ENCODE measurements around the gene ZDHHC17. TPM values are rescaled to one million over a fixed set of nuclear protein-coding genes. Genes with fewer than 3 reads are reported as not detected.

Gene ZDHHC17
- total and polyA plus RNA-seq, 2 of the 13 experiments (the other 11 are each of a cell fraction or from before 2014, with no cell fraction given), result 36.7 to 38.5 TPM

DNA sequence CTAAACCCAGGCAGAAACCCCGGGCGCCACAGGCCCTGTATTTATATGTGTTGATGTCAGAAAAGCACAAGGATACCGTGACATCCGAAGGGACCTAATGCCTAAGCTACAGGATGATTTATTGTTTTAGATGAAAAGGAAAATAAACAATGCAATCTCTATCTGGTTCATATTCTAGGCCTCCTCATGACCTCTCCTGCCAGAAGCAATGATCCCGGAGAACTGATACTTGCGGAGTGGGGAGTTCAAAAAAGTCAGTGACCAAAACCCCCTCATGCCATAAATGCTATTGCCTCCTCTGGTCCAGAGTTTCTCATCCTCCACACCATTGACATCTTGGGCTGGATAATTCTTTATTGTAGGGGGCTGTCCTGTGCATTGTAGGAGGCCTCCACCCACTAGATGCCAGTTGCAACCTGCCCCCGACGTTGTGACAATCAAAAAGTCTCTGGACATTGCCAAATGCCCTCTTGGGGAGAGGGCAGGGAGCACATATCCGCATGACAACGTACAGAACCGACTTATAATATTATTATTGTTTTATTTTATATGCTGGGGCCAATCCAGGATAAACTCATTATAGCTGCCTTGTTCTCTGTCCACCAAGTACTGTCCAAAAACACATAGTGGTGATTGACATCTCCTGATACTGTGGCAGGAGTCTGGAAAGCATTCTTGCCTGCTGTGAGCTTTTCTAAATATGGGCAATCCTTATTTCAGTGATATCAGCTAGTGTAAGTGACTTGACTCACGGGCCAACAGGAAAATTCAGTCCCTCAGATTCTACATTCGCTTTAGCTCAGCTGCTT, 116.0 kb downstream of the ZDHHC17 start:
- intact Hi-C loops (cut with micrococcal nuclease; ENCODE audit: unreplicated experiment), result loop anchor here (2.0 to 5.0 kb wide), 2 partner anchors 132 to 259 kb away; no protein-coding TSS in a partner anchor
- Histone ChIP-seq H3K36me3 (replicated peaks in 1 of 2; ENCODE audit: control insufficient read depth in 1 of 2, insufficient read depth in 2 of 2, low read length in 2 of 2) (no peaks in the 10 kb centered on the region), H2AFZ (ENCODE audit: low read length) (no peak overlapping the region), H3K79me2 (ENCODE audit: insufficient read depth, low read length) (no peaks in the 10 kb centered on the region), H3K27me3 (ENCODE audit: control insufficient read depth in 1 of 2, insufficient read depth in 2 of 2, low read length in 2 of 2) (peaks cover 0 to 5% of the 10 kb centered on the region in 2 experiments; a peak in 1 of 5 replicates), H3K4me1 (ENCODE audit: insufficient read depth, low read length) (peaks cover 24% of the 10 kb centered on the region), H3K9me3 (ENCODE audit: low read length) (no peaks in the 10 kb centered on the region), H3K4me3 (replicated peaks in 1 of 3; ENCODE audit: insufficient read depth in 1 of 3, low read depth in 2 of 3, low read length in 3 of 3) (peak overlapping the region; percentile 72 to 85 (median 77)), H3K4me2 (ENCODE audit: low read depth, low read length) (peak overlapping the region; percentile 93), H3K9ac (ENCODE audit: insufficient read depth, low read depth, low read length) (no peak overlapping the region), H3K27ac (ENCODE audit: extremely low read length, insufficient read depth, low read length) (no peak overlapping the region), H4K20me1 (ENCODE audit: insufficient read depth, low read length) (no peaks in the 10 kb centered on the region)
- in situ Hi-C loops (cut with HindIII; ENCODE audit: extremely low pct_ligation_motif_present, low pct_unique_long_range_greater_than_20kb), result no loop called here
- TF ChIP-seq, protein P1, sequence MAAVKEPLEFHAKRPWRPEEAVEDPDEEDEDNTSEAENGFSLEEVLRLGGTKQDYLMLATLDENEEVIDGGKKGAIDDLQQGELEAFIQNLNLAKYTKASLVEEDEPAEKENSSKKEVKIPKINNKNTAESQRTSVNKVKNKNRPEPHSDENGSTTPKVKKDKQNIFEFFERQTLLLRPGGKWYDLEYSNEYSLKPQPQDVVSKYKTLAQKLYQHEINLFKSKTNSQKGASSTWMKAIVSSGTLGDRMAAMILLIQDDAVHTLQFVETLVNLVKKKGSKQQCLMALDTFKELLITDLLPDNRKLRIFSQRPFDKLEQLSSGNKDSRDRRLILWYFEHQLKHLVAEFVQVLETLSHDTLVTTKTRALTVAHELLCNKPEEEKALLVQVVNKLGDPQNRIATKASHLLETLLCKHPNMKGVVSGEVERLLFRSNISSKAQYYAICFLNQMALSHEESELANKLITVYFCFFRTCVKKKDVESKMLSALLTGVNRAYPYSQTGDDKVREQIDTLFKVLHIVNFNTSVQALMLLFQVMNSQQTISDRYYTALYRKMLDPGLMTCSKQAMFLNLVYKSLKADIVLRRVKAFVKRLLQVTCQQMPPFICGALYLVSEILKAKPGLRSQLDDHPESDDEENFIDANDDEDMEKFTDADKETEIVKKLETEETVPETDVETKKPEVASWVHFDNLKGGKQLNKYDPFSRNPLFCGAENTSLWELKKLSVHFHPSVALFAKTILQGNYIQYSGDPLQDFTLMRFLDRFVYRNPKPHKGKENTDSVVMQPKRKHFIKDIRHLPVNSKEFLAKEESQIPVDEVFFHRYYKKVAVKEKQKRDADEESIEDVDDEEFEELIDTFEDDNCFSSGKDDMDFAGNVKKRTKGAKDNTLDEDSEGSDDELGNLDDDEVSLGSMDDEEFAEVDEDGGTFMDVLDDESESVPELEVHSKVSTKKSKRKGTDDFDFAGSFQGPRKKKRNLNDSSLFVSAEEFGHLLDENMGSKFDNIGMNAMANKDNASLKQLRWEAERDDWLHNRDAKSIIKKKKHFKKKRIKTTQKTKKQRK (IDR thresholded peaks at IDR 0.05; ENCODE audit: low read length), result no peak
- TF ChIP-seq ZBTB21 (CRISPR knock-in tag; IDR thresholded peaks at IDR 0.05) (no peak), ZNF746 (CRISPR knock-in tag; IDR thresholded peaks at IDR 0.05) (no peak), FLYWCH1 (CRISPR knock-in tag; IDR thresholded peaks at IDR 0.05) (no peak)
- TF ChIP-seq, protein P2, sequence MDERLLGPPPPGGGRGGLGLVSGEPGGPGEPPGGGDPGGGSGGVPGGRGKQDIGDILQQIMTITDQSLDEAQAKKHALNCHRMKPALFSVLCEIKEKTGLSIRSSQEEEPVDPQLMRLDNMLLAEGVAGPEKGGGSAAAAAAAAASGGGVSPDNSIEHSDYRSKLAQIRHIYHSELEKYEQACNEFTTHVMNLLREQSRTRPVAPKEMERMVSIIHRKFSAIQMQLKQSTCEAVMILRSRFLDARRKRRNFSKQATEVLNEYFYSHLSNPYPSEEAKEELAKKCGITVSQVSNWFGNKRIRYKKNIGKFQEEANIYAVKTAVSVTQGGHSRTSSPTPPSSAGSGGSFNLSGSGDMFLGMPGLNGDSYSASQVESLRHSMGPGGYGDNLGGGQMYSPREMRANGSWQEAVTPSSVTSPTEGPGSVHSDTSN (CRISPR knock-in tag; IDR thresholded peaks at IDR 0.05), result no peak
- TF ChIP-seq, protein P3, sequence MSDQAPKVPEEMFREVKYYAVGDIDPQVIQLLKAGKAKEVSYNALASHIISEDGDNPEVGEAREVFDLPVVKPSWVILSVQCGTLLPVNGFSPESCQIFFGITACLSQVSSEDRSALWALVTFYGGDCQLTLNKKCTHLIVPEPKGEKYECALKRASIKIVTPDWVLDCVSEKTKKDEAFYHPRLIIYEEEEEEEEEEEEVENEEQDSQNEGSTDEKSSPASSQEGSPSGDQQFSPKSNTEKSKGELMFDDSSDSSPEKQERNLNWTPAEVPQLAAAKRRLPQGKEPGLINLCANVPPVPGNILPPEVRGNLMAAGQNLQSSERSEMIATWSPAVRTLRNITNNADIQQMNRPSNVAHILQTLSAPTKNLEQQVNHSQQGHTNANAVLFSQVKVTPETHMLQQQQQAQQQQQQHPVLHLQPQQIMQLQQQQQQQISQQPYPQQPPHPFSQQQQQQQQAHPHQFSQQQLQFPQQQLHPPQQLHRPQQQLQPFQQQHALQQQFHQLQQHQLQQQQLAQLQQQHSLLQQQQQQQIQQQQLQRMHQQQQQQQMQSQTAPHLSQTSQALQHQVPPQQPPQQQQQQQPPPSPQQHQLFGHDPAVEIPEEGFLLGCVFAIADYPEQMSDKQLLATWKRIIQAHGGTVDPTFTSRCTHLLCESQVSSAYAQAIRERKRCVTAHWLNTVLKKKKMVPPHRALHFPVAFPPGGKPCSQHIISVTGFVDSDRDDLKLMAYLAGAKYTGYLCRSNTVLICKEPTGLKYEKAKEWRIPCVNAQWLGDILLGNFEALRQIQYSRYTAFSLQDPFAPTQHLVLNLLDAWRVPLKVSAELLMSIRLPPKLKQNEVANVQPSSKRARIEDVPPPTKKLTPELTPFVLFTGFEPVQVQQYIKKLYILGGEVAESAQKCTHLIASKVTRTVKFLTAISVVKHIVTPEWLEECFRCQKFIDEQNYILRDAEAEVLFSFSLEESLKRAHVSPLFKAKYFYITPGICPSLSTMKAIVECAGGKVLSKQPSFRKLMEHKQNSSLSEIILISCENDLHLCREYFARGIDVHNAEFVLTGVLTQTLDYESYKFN (CRISPR knock-in tag; conservative IDR thresholded peaks at IDR 0.05), result no peak
- ChIA-PET CTCF (ENCODE audit: low intra/inter-chr PET ratio, low total read pairs) (no interaction called here), POLR2A (no interaction called here)
- BruUV-seq (replicated peaks), result no TSS peak
- DNase-seq (ENCODE audit: low spot score) (no peak), ATAC-seq (no peak), FAIRE-seq (no peak)
- 31% methylated on average over 13 of the region's 13 CpGs for WGBS (ENCODE audit: low lambda C conversion rate)

All from HepG2 (cell line).